H1 (cell line): ENCODE results near the gene ZNF768. TPM values are rescaled to one million over a fixed set of nuclear protein-coding genes. Genes with fewer than 3 reads are reported as not detected.
A peak's percentile ranks its signal among the peaks of the same experiment; 100 is the strongest.

Source experiments
- CTCF ChIA-PET: fragments of 300-600 bp; sonication (Branson Sonifier 250); formaldehyde crosslinking; loops from one replicate; lab custom pipeline; 2021; ENCODE audit not compliant: partially characterized antibody; lab: Charles Lee
- POLR2A ChIA-PET: fragments of 300-600 bp; sonication (Branson Sonifier 250); formaldehyde crosslinking; loops from one replicate; lab custom pipeline; 2021; ENCODE audit warnings: inconsistent platforms; ENCODE audit not compliant: partially characterized antibody; lab: Charles Lee
- DNase-seq, 2 experiments: peaks; one replicate each; pipeline versions ENCODE4 v3.0.0 to v3.0.0-alpha.2; 2010 to 2022; ENCODE audit warnings: low spot score in 2 of 2, low read depth in 1 of 2, mixed read lengths in 1 of 2
- FAIRE-seq: peaks from 2 replicates; lab custom pipeline; 2011; peaks lifted over from hg19 to GRCh38; lab: Jason Lieb, UNC
- H2AFZ ChIP-seq: 2 replicates; pipeline ENCODE4 v1.8.1; 2012; ENCODE audit warnings: low read length, inconsistent platforms
- H2AK5ac ChIP-seq: 2 replicates; pipeline ENCODE4 v1.6.1; 2013; ENCODE audit warnings: low read depth, low read length
- H2BK120ac ChIP-seq: replicated peaks from 2 replicates; pipeline ENCODE3; 2013; ENCODE audit warnings: low read depth, low read length, inconsistent platforms
- H2BK12ac ChIP-seq: 2 replicates; pipeline ENCODE4 v1.6.1; 2013; ENCODE audit warnings: low read depth, low read length
- H2BK15ac ChIP-seq: 2 replicates; pipeline ENCODE4 v1.6.1; 2013; ENCODE audit warnings: low read length
- H2BK20ac ChIP-seq: 2 replicates; pipeline ENCODE4 v1.6.1; 2013; ENCODE audit warnings: low read length
- H2BK5ac ChIP-seq: 2 replicates; pipeline ENCODE4 v1.6.1; 2013; ENCODE audit warnings: low read depth, low read length
- H3K14ac ChIP-seq: 2 replicates; pipeline ENCODE4 v1.6.1; 2013; ENCODE audit warnings: inconsistent platforms; ENCODE audit not compliant: insufficient read length
- H3K18ac ChIP-seq: 2 replicates; pipeline ENCODE4 v1.6.1; 2013; ENCODE audit warnings: low read length; ENCODE audit errors: extremely low read depth
- H3K23ac ChIP-seq: 2 replicates; pipeline ENCODE4 v1.6.1; 2013; ENCODE audit warnings: inconsistent platforms; ENCODE audit not compliant: insufficient read length
- H3K23me2 ChIP-seq: 2 replicates; pipeline ENCODE4 v1.6.1; 2013; ENCODE audit warnings: low read depth, low read length
- H3K27ac ChIP-seq: 2 replicates; pipeline ENCODE4 v1.6.1; 2011; ENCODE audit warnings: low read depth, low read length, inconsistent platforms
- H3K27me3 ChIP-seq, 4 experiments: replicated peaks in 1 of 4; 1 replicate in 1 of 4; 2 replicates in 3 of 4; pipeline versions ENCODE4 v1.6.1 to v1.8.1; 2011 to 2013; ENCODE audit warnings: low read length in 3 of 4, mild to moderate bottlenecking in 3 of 4, inconsistent platforms in 2 of 4, mixed read lengths in 2 of 4, moderate library complexity in 1 of 4; ENCODE audit not compliant: control insufficient read depth in 3 of 4, insufficient read depth in 3 of 4; ENCODE audit errors: extremely low read depth in 1 of 4
- H3K36me3 ChIP-seq, 4 experiments: 2 replicates each; pipeline versions ENCODE4 v1.6.1 to v1.8.1; 2011 to 2013; ENCODE audit warnings: mild to moderate bottlenecking in 4 of 4, low read length in 3 of 4, moderate library complexity in 2 of 4, control low read depth in 1 of 4, inconsistent platforms in 1 of 4; ENCODE audit not compliant: insufficient read depth in 4 of 4, control insufficient read depth in 2 of 4
- H3K4ac ChIP-seq: replicated peaks from 2 replicates; pipeline ENCODE3; 2013; ENCODE audit warnings: low read length, low read depth, mixed read lengths, inconsistent platforms; ENCODE audit not compliant: insufficient read length
- H3K4me1 ChIP-seq, 4 experiments: replicated peaks in 1 of 4; 1 replicate in 1 of 4; 2 replicates in 3 of 4; pipeline versions ENCODE4 v1.6.1 to v1.8.1; 2011 to 2013; ENCODE audit warnings: low read length in 3 of 4, inconsistent platforms in 2 of 4, mixed read lengths in 1 of 4; ENCODE audit not compliant: insufficient read depth in 4 of 4, control insufficient read depth in 3 of 4
- H3K4me2 ChIP-seq, 2 experiments: 2 replicates each; pipeline versions ENCODE4 v1.6.1 to v1.8.1; 2011 to 2013; ENCODE audit warnings: low read depth in 2 of 2, low read length in 2 of 2, control low read depth in 1 of 2, inconsistent platforms in 1 of 2, mild to moderate bottlenecking in 1 of 2; ENCODE audit not compliant: insufficient read depth in 1 of 2
- H3K4me3 ChIP-seq, 4 experiments: fragments of 200-600, 300-600 bp in 1 of 4; sonication (generic), shearing (Covaris generic), sonication (Bioruptor Twin) in 1 of 4; 2 replicates each; pipeline versions ENCODE4 v1.5.1 to v1.8.1; 2011 to 2016; ENCODE audit warnings: low read length in 4 of 4, low read depth in 3 of 4, control low read depth in 2 of 4, inconsistent platforms in 2 of 4, mild to moderate bottlenecking in 2 of 4, mixed read lengths in 1 of 4, moderate library complexity in 1 of 4; ENCODE audit not compliant: insufficient read depth in 2 of 4; ENCODE audit errors: extremely low read depth in 1 of 4
- H3K56ac ChIP-seq: replicated peaks from 2 replicates; pipeline ENCODE3; 2013; ENCODE audit warnings: low read depth, mild to moderate bottlenecking, mixed read lengths, low read length, inconsistent platforms; ENCODE audit not compliant: insufficient read length
- H3K79me1 ChIP-seq: 2 replicates; pipeline ENCODE4 v1.6.1; 2013; ENCODE audit warnings: low read depth, low read length, control low read depth
- H3K79me2 ChIP-seq, 2 experiments: 2 replicates each; pipeline versions ENCODE4 v1.6.1 to v1.8.1; 2012 to 2013; ENCODE audit warnings: low read length in 2 of 2, mild to moderate bottlenecking in 2 of 2, inconsistent platforms in 1 of 2; ENCODE audit not compliant: insufficient read depth in 2 of 2, control insufficient read depth in 1 of 2
- H3K9ac ChIP-seq, 4 experiments: replicated peaks in 1 of 4; 1 replicate in 1 of 4; 2 replicates in 3 of 4; pipeline versions ENCODE4 v1.6.1 to v1.8.1; 2011 to 2013; ENCODE audit warnings: low read depth in 3 of 4, low read length in 3 of 4, control low read depth in 2 of 4, mild to moderate bottlenecking in 2 of 4, moderate library complexity in 2 of 4, inconsistent platforms in 1 of 4; ENCODE audit errors: extremely low read depth in 1 of 4
- H3K9me3 ChIP-seq, 2 experiments: 2 replicates each; pipeline versions ENCODE4 v1.6.1 to v1.8.1; 2012 to 2013; ENCODE audit warnings: mild to moderate bottlenecking in 2 of 2, moderate library complexity in 2 of 2, control low read depth in 1 of 2, inconsistent platforms in 1 of 2, low read depth in 1 of 2, low read length in 1 of 2, mixed read lengths in 1 of 2; ENCODE audit not compliant: insufficient read depth in 2 of 2
- H4K20me1 ChIP-seq, 2 experiments: replicated peaks in 1 of 2; 2 replicates each; pipeline versions ENCODE3 to v1.8.1; 2011 to 2013; ENCODE audit warnings: inconsistent platforms in 2 of 2, low read length in 2 of 2, mild to moderate bottlenecking in 1 of 2; ENCODE audit not compliant: insufficient read depth in 2 of 2, control insufficient read depth in 1 of 2
- H4K5ac ChIP-seq: 2 replicates; pipeline ENCODE4 v1.6.1; 2013; ENCODE audit warnings: low read length, low read depth, mixed read lengths, inconsistent platforms; ENCODE audit not compliant: insufficient read length
- H4K8ac ChIP-seq: 2 replicates; pipeline ENCODE4 v1.8.0; 2013; ENCODE audit warnings: mild to moderate bottlenecking, moderate library complexity, low read length, inconsistent platforms; ENCODE audit not compliant: insufficient read depth; ENCODE audit errors: extremely low read depth
- H4K91ac ChIP-seq: replicated peaks from 2 replicates; pipeline ENCODE3; 2013; ENCODE audit warnings: low read length, mixed read lengths, inconsistent platforms; ENCODE audit not compliant: insufficient read length
- FOSL1 ChIP-seq: IDR thresholded peaks from 2 replicates; pipeline ENCODE4 v1.6.1; 2011; ENCODE audit warnings: mild to moderate bottlenecking, low read depth, low read length, moderate library complexity; ENCODE audit not compliant: insufficient read depth
- PHF8 ChIP-seq: fragments of 200-600 bp; sonication (generic); conservative IDR thresholded peaks from 2 replicates; pipeline ENCODE4 v1.7.1; 2012; ENCODE audit warnings: low read depth, mild to moderate bottlenecking, inconsistent platforms, low read length, moderate library complexity
- WGBS, 2 experiments: shearing (Covaris generic) in 1 of 2; methylation state at CpG; one replicate each; pipeline versions ENCODE4 v1.1.6 to v1.1.7; 2013 to 2015; ENCODE audit warnings: low lambda C conversion rate in 2 of 2, mixed read lengths in 2 of 2, inconsistent platforms in 1 of 2, low coverage in 1 of 2, missing lambda C conversion rate in 1 of 2; ENCODE audit not compliant: insufficient replicate concordance in 2 of 2, insufficient coverage in 1 of 2, insufficient read length in 1 of 2; ENCODE audit errors: extremely low coverage in 1 of 2, missing lambda C conversion rate in 1 of 2; 5-methylcytosine and 5-hydroxymethylcytosine counted together
- polyA plus RNA-seq, 7 experiments: library from polyadenylated mRNA; depleted of rRNA in 3 of 7; stranded (reverse) in 5 of 7; unstranded in 2 of 7; fragments of >200 nt in 5 of 7; fragments of 200-250 nt in 2 of 7; gene quantifications; 1 replicate in 5 of 7; 2 replicates in 1 of 7; 4 replicates in 1 of 7; pipeline versions ENCODE4 v1.2.1 to v1.2.3, GENCODE V29; 2011 to 2013; ENCODE audit warnings: missing spikeins in 2 of 7, mixed read lengths in 2 of 7
- total RNA-seq: library from RNA; stranded (reverse); fragmentation: NEBNext Ultra II Directional; extraction: Animal tissue kit (Norgen Biotek cat#: 25700); gene quantifications from 2 replicates; pipeline ENCODE4 v1.2.1, GENCODE V29; 2021

ZNF768 gene
- total and polyA plus RNA-seq, 2 of the 8 experiments (the other 6 are each of a cell fraction or from before 2014, with no cell fraction given), result 36.1 to 47.7 TPM

DNA sequence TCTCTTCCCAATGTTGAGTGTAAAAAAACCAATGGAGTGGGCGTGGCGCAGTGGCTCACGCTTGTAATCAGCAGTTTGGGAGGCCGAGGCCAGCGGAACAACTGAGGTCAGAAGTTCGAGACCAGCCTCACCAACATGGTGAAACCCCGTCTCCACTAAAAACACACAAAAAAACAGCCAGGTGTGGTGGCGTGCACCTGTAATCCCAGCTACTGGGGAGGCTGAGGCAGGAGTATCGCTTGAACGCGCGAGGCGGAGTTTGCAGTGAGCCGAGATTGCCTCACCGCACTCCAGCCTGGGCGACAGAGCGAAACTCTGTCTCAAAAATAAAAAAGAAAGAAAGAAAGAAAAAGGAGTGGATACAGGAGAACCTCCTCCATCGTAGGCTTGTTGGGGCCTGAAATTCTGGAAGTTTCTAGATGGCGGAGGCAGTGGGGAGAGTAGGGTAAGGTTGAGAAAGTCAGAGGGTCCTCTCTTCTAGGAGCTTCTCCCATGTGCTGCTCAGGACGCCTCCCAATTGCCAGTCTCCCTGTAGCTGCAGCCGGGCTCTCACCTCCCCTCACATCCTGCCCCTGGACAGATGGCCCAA, 32.5 kb upstream of the ZNF768 start:
- 85% methylated on average over 21 of the region's 21 CpGs; no CpG with 5 or more reads in 1 of the 2 experiments for WGBS, 2 experiments
- ChIA-PET POLR2A (interaction anchor here (0.8 to 8.4 kb wide), 17 partner anchors 9 to 141 kb away, joined by 3 to 121 read pairs (median 7); partner anchors contain the start of genes PRR14, ZNF688, ZNF689 and ZNF747), CTCF (interaction anchor here (0.8 to 3.1 kb wide), 11 partner anchors 13 to 129 kb away, joined by 3 to 23 read pairs (median 4); partner anchors contain the start of genes DCTPP1, ZNF688, ZNF747 and ZNF785)
- Histone ChIP-seq H3K79me1 (no peaks in the 10 kb centered on the region), H2BK12ac (peak overlapping the region; percentile 28), H3K9me3 (no peaks in the 10 kb centered on the region), H3K4me3 (peak overlapping the region in 2 of 4 experiments; percentile 14 to 78; a peak in 3 of 8 replicates), H2BK20ac (no peak overlapping the region), H4K20me1 (peaks cover 0 to 4% of the 10 kb centered on the region in 2 experiments), H3K9ac (peak overlapping the region in 3 of 4 experiments; percentile 25 to 46 (median 42); a peak in 5 of 7 replicates), H3K4me1 (peaks cover 0 to 5% (median 2%) of the 10 kb centered on the region in 4 experiments; a peak in 2 of 7 replicates), H4K8ac (peak overlapping the region; percentile 63; the same call in 1 of the 2 replicates), H2BK120ac (no peak overlapping the region), H2BK15ac (peak overlapping the region; percentile 7; the same call in 1 of the 2 replicates), H3K23me2 (peaks cover 7% of the 10 kb centered on the region; the same call in 1 of the 2 replicates), H3K27ac (peak overlapping the region; percentile 47; the same call in 1 of the 2 replicates), H2AK5ac (no peak overlapping the region), H3K14ac (no peak overlapping the region), H3K18ac (peak overlapping the region; percentile 67), H3K79me2 (no peaks in the 10 kb centered on the region), H3K23ac (no peak overlapping the region), H2AFZ (peak overlapping the region; percentile 12; the same call in 1 of the 2 replicates), H4K5ac (peak overlapping the region; percentile 90), H4K91ac (no peak overlapping the region), H2BK5ac (peak overlapping the region; percentile 55; the same call in 1 of the 2 replicates), H3K4me2 (peak overlapping the region; percentile 44 to 48), H3K56ac (no peak overlapping the region), H3K4ac (peak overlapping the region; percentile 22), H3K36me3 (peaks cover 3 to 8% (median 5%) of the 10 kb centered on the region in 4 experiments; a peak in 4 of 8 replicates), H3K27me3 (peaks cover 0 to 3% (median 1%) of the 10 kb centered on the region in 4 experiments; a peak in 1 of 7 replicates)
- FAIRE-seq (no peak), DNase-seq (no peak)
- TF ChIP-seq FOSL1 (no peak), PHF8 (no peak)
